ENCODE measurements around the gene FHL1.

DNA sequence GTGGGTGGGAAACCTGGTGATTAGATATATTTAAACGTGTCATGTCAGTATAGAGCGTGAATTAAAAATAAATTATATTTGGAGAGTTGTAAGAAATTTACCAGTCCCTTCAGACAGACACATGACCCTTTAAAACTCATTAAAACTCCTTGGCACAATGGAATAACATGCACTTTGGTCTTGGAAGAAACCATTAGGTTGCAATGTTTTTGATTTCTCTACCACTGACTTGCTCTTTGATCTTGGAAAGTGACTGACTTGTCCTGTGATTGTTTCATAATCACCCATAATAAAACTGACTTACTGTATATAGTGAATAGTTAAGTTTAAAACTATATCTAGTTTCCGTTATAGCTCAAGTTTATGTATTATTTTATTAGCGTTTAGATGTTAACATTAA lies 35.8 kb downstream of the FHL1 start:
- TF ChIP-seq EP300 (IDR thresholded peaks at IDR 0.05; ENCODE audit: low read depth) (no peak), POLR2A (IDR thresholded peaks at IDR 0.05) (no peak)
- TF ChIP-seq, protein P1, sequence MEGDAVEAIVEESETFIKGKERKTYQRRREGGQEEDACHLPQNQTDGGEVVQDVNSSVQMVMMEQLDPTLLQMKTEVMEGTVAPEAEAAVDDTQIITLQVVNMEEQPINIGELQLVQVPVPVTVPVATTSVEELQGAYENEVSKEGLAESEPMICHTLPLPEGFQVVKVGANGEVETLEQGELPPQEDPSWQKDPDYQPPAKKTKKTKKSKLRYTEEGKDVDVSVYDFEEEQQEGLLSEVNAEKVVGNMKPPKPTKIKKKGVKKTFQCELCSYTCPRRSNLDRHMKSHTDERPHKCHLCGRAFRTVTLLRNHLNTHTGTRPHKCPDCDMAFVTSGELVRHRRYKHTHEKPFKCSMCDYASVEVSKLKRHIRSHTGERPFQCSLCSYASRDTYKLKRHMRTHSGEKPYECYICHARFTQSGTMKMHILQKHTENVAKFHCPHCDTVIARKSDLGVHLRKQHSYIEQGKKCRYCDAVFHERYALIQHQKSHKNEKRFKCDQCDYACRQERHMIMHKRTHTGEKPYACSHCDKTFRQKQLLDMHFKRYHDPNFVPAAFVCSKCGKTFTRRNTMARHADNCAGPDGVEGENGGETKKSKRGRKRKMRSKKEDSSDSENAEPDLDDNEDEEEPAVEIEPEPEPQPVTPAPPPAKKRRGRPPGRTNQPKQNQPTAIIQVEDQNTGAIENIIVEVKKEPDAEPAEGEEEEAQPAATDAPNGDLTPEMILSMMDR (IDR thresholded peaks at IDR 0.05) = no peak

All from transverse colon (tissue), 3 donors.